Endothelial cell of umbilical vein (primary cell): ENCODE results near the gene RTCA. TPM values are rescaled to one million over a fixed set of nuclear protein-coding genes. Genes with fewer than 3 reads are reported as not detected.
A peak's percentile ranks its signal among the peaks of the same experiment; 100 is the strongest.

Experiments
- BruUV-seq: library from RNA; stranded (reverse); fragments of 400-500 nt; replicated peaks from 2 replicates; lab custom pipeline; 2021; lab: Mats Ljungman, UMichigan
- CTCF ChIA-PET: fragments of 300-600, 350-600 bp; sonication (Branson Sonifier 250); formaldehyde crosslinking; loops from one replicate; lab custom pipeline; 2021; ENCODE audit warnings: antibody characterized with exemption, inconsistent platforms; lab: Charles Lee
- POLR2A ChIA-PET: fragments of 300-600, 350-600 bp; sonication (Branson Sonifier 250); formaldehyde crosslinking; loops from one replicate; lab custom pipeline; 2021; ENCODE audit warnings: antibody characterized with exemption, inconsistent platforms; lab: Charles Lee
- DNase-seq: peaks from one replicate; pipeline ENCODE4 v3.0.0-alpha.2; 2011; ENCODE audit warnings: low read depth, low spot score
- FAIRE-seq: peaks from 2 replicates; lab custom pipeline; 2011; peaks lifted over from hg19 to GRCh38; lab: Jason Lieb, UNC
- H2AFZ ChIP-seq: 2 replicates; pipeline ENCODE4 v1.6.0; 2012; ENCODE audit warnings: low read depth, low read length, control low read depth, inconsistent platforms
- H3K27ac ChIP-seq: 2 replicates; pipeline ENCODE4 v1.5.1; 2011; ENCODE audit warnings: low read depth, mild to moderate bottlenecking, control low read depth, low read length, moderate library complexity; ENCODE audit not compliant: insufficient read depth
- H3K27me3 ChIP-seq, 2 experiments: 2 replicates each; pipeline versions ENCODE4 v1.6.0 to v1.6.1; 2011; ENCODE audit warnings: low read length in 2 of 2, mixed read lengths in 1 of 2; ENCODE audit not compliant: control insufficient read depth in 2 of 2, insufficient read depth in 2 of 2
- H3K36me3 ChIP-seq, 2 experiments: 2 replicates in 1 of 2; 3 replicates in 1 of 2; pipeline ENCODE4 v1.5.1; 2011; ENCODE audit warnings: low read length in 2 of 2, mild to moderate bottlenecking in 1 of 2, moderate library complexity in 1 of 2; ENCODE audit not compliant: control insufficient read depth in 2 of 2, insufficient read depth in 2 of 2; ENCODE audit errors: extremely low read depth in 1 of 2
- H3K4me1 ChIP-seq: 3 replicates; pipeline ENCODE4 v1.5.1; 2011; ENCODE audit warnings: mild to moderate bottlenecking, low read length; ENCODE audit not compliant: control insufficient read depth, insufficient read depth; ENCODE audit errors: extremely low read depth
- H3K4me2 ChIP-seq: 2 replicates; pipeline ENCODE4 v1.6.1; 2011; ENCODE audit warnings: low read length, control low read depth, mixed read lengths; ENCODE audit not compliant: insufficient read depth
- H3K4me3 ChIP-seq, 3 experiments: fragments of 200-600 bp in 1 of 3; sonication (generic), shearing (Covaris generic) in 1 of 3; replicated peaks in 1 of 3; 2 replicates each; pipeline ENCODE4 v1.5.1; 2011 to 2016; ENCODE audit warnings: control low read depth in 3 of 3, low read length in 3 of 3, mild to moderate bottlenecking in 2 of 3, inconsistent platforms in 1 of 3, low read depth in 1 of 3, moderate library complexity in 1 of 3; ENCODE audit not compliant: insufficient read depth in 1 of 3
- H3K79me2 ChIP-seq: 2 replicates; pipeline ENCODE4 v1.6.0; 2012; ENCODE audit warnings: low read length, inconsistent platforms; ENCODE audit not compliant: control insufficient read depth, insufficient read depth
- H3K9ac ChIP-seq: replicated peaks from 2 replicates; pipeline ENCODE3; 2011; ENCODE audit warnings: low read length, control low read depth; ENCODE audit not compliant: insufficient read depth; ENCODE audit errors: extremely low read depth
- H3K9me1 ChIP-seq: replicated peaks from 3 replicates; pipeline ENCODE4 v1.6.0; 2011; ENCODE audit warnings: mild to moderate bottlenecking, low read length; ENCODE audit not compliant: control insufficient read depth, insufficient read depth; ENCODE audit errors: extremely low read depth
- H3K9me3 ChIP-seq: replicated peaks from 2 replicates; pipeline ENCODE4 v1.5.1; 2012; ENCODE audit warnings: low read length, inconsistent platforms; ENCODE audit not compliant: control insufficient read depth, insufficient read depth
- H4K20me1 ChIP-seq: replicated peaks from 2 replicates; pipeline ENCODE3; 2011; ENCODE audit warnings: mild to moderate bottlenecking, low read length; ENCODE audit not compliant: control insufficient read depth, insufficient read depth; ENCODE audit errors: extremely low read depth
- EZH2 ChIP-seq: IDR thresholded peaks from 2 replicates; pipeline ENCODE4 v1.6.1; 2012; ENCODE audit warnings: borderline replicate concordance, low read depth, mild to moderate bottlenecking, moderate library complexity, low read length, inconsistent platforms; ENCODE audit not compliant: severe bottlenecking
- FOS ChIP-seq: IDR thresholded peaks from 2 replicates; pipeline ENCODE4 v1.6.1; 2011; ENCODE audit warnings: mild to moderate bottlenecking, low read length, moderate library complexity, borderline replicate concordance; ENCODE audit not compliant: insufficient read depth
- GATA2 ChIP-seq: IDR thresholded peaks from 2 replicates; pipeline ENCODE4 v1.7.0; 2011; ENCODE audit warnings: low read depth, mild to moderate bottlenecking, moderate library complexity, mixed read lengths, low read length; ENCODE audit not compliant: insufficient read length, insufficient read depth
- JUN ChIP-seq: IDR thresholded peaks from 2 replicates; pipeline ENCODE4 v1.6.1; 2011; ENCODE audit warnings: borderline replicate concordance, low read depth; ENCODE audit not compliant: insufficient read length, insufficient read depth
- MAX ChIP-seq: IDR thresholded peaks from 2 replicates; pipeline ENCODE4 v1.6.1; 2011; ENCODE audit not compliant: insufficient read depth, insufficient read length
- MYC ChIP-seq: IDR thresholded peaks from one replicate; pipeline ENCODE4 v1.6.1; 2011; ENCODE audit warnings: mild to moderate bottlenecking, low read depth, low read length
- POLR2AphosphoS5 ChIP-seq: IDR thresholded peaks from 2 replicates; pipeline ENCODE4 v1.6.1; 2012; ENCODE audit warnings: low read depth, mild to moderate bottlenecking, control low read depth, low read length, moderate library complexity; ENCODE audit not compliant: insufficient read depth
- dilution Hi-C: fragments of 300-500 bp; cut with MboI; formaldehyde crosslinking; loops from one replicate; pipeline ENCODE4 v1.15.0; 2019; ENCODE audit warnings: low sequenced_read_pairs; ENCODE audit not compliant: extremely low pct_ligation_motif_present
- intact Hi-C: fragments of 100-400 bp; cut with micrococcal nuclease; formaldehyde crosslinking; loops from one replicate; pipeline ENCODE4 v1.10.0; 2022
- polyA plus RNA-seq, 4 experiments: library from polyadenylated mRNA; depleted of rRNA in 3 of 4; stranded (reverse) in 3 of 4; unstranded in 1 of 4; fragments of >200 nt; gene quantifications; 2 replicates each; pipeline versions ENCODE4 v1.2.1 to v1.2.3, GENCODE V29; 2011 to 2012; ENCODE audit warnings: missing spikeins in 1 of 4
- total RNA-seq: library from RNA; stranded (reverse); gene quantifications from 2 replicates; pipeline ENCODE4 v1.2.3, GENCODE V29; 2021
- TF ChIP-seq, protein P1 (sequence below), 2 donors: IDR thresholded peaks; 1 replicate in 1 of 2; 2 replicates in 1 of 2; pipeline ENCODE4 v1.5.1; 2011; ENCODE audit warnings: low read length in 2 of 2, mild to moderate bottlenecking in 2 of 2, moderate library complexity in 2 of 2, control low read depth in 1 of 2, inconsistent platforms in 1 of 2, low read depth in 1 of 2; ENCODE audit not compliant: insufficient read depth in 1 of 2; ENCODE audit errors: extremely low read depth in 1 of 2

The RTCA gene
- total and polyA plus RNA-seq, 2 donors (not counting 3 experiments of a cell fraction or from before 2014, with no cell fraction given): 20.3 to 46.6 TPM

DNA sequence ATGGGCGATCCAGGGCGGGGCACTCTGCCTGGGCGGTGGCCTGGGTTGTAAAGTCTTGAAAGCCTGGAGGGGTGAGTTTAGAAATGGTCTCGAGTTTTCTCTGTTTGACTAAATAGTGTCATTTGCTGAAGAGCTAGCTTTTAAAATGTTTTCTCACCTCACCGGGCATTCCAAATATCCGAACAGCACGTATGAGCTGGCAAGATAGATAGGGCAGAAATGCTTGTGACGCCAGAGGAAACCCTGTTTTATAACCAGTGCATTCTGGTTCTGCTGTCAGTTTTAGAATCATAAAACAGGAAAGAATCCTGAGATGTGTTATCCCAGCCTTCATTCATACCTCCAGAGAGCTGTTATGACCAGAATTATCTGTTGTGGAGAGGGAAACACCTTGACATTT, 725 bp downstream of the RTCA start:
- dilution Hi-C loops: no loop called here
- peak overlapping the region; percentile 78 for H3K9ac ChIP-seq
- H3K36me3 ChIP-seq: peaks cover 12 to 19% of the 10 kb centered on the region in 2 experiments
- CTCF ChIA-PET: interaction anchor here (0.9 to 2.6 kb wide), 7 partner anchors 23 to 602 kb away, joined by 3 to 13 read pairs (median 8); partner anchors contain the start of gene CDC14A
- peak overlapping the region; percentile 93 for H3K4me2 ChIP-seq
- no peaks in the 10 kb centered on the region for H4K20me1 ChIP-seq
- no peaks in the 10 kb centered on the region for H3K9me3 ChIP-seq
- TF ChIP-seq, protein P1, sequence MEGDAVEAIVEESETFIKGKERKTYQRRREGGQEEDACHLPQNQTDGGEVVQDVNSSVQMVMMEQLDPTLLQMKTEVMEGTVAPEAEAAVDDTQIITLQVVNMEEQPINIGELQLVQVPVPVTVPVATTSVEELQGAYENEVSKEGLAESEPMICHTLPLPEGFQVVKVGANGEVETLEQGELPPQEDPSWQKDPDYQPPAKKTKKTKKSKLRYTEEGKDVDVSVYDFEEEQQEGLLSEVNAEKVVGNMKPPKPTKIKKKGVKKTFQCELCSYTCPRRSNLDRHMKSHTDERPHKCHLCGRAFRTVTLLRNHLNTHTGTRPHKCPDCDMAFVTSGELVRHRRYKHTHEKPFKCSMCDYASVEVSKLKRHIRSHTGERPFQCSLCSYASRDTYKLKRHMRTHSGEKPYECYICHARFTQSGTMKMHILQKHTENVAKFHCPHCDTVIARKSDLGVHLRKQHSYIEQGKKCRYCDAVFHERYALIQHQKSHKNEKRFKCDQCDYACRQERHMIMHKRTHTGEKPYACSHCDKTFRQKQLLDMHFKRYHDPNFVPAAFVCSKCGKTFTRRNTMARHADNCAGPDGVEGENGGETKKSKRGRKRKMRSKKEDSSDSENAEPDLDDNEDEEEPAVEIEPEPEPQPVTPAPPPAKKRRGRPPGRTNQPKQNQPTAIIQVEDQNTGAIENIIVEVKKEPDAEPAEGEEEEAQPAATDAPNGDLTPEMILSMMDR (IDR thresholded peaks at IDR 0.05; ENCODE audit: extremely low read depth in 1 of 2, insufficient read depth in 1 of 2, low read depth in 1 of 2, low read length in 2 of 2): no peak
- no peak for TF ChIP-seq EZH2
- no peak for TF ChIP-seq JUN
- TF ChIP-seq POLR2AphosphoS5: no peak
- TF ChIP-seq MAX: no peak
- TF ChIP-seq FOS: no peak
- no peak for TF ChIP-seq GATA2
- TF ChIP-seq MYC: no peak
- peak overlapping the region; percentile 67 to 92 (median 86) for H3K4me3 ChIP-seq
- H3K27me3 ChIP-seq: no peaks in the 10 kb centered on the region
- H3K4me1 ChIP-seq: peaks cover 19% of the 10 kb centered on the region
- peak overlapping the region; percentile 41 for H3K27ac ChIP-seq
- POLR2A ChIA-PET: interaction anchor here (0.6 to 2.0 kb wide), 3 partner anchors 23 to 190 kb away, joined by 3 to 6 read pairs (median 5); partner anchors contain the start of gene CDC14A
- FAIRE-seq: no peak
- no peaks in the 10 kb centered on the region for H3K9me1 ChIP-seq
- DNase-seq: no peak
- H2AFZ ChIP-seq: peak overlapping the region; percentile 87
- intact Hi-C loops: loop anchor here (1.0 to 5.0 kb wide), 7 partner anchors 17 to 458 kb away; partner anchors contain the start of genes DBT and SASS6
- peaks cover 42% of the 10 kb centered on the region for H3K79me2 ChIP-seq
- no TSS peak for BruUV-seq
